IMR-90 (cell line): ENCODE data around the gene PPP1CA.

ENCODE experiments used
- CEBPB ChIP-seq: IDR thresholded peaks from 2 replicates; pipeline ENCODE4 v1.6.1; 2012; ENCODE audit warnings: low read depth, low read length, improper control_type of control experiment
- CHD1 ChIP-seq: IDR thresholded peaks from 2 replicates; pipeline ENCODE4 v1.6.1; 2012; ENCODE audit warnings: low read depth, low read length, improper control_type of control experiment
- CTCF ChIP-seq: conservative IDR thresholded peaks from 2 replicates; pipeline ENCODE4 v1.5.1; 2012; ENCODE audit warnings: mild to moderate bottlenecking, low read depth, low read length, improper control_type of control experiment
- ELK1 ChIP-seq: fragments of 150-350 bp; IDR thresholded peaks from 2 replicates; pipeline ENCODE4 v1.6.1; 2016; ENCODE audit warnings: low read depth, mild to moderate bottlenecking, low read length, moderate library complexity, borderline replicate concordance
- FOS ChIP-seq: fragments of 150-350 bp; IDR thresholded peaks from 2 replicates; pipeline ENCODE4 v1.6.1; 2016; ENCODE audit warnings: low read depth, low read length
- MAZ ChIP-seq: IDR thresholded peaks from 2 replicates; pipeline ENCODE4 v1.6.1; 2012; ENCODE audit warnings: low read depth, mild to moderate bottlenecking, low read length, improper control_type of control experiment, moderate library complexity, borderline replicate concordance
- MXI1 ChIP-seq: IDR thresholded peaks from 2 replicates; pipeline ENCODE4 v1.6.1; 2012; ENCODE audit warnings: low read depth, mild to moderate bottlenecking, low read length, moderate library complexity, borderline replicate concordance
- NFE2L2 ChIP-seq: fragments of 150-350 bp; IDR thresholded peaks from 2 replicates; pipeline ENCODE4 v1.6.1; 2016; ENCODE audit warnings: low read depth, mild to moderate bottlenecking, low read length
- POLR2A ChIP-seq: IDR thresholded peaks from 2 replicates; pipeline ENCODE4 v1.6.1; 2012; ENCODE audit warnings: mild to moderate bottlenecking, low read depth, low read length
- RAD21 ChIP-seq: IDR thresholded peaks from 2 replicates; pipeline ENCODE4 v1.6.1; 2012; ENCODE audit warnings: low read length, improper control_type of control experiment
- SMC3 ChIP-seq: fragments of 150-350 bp; IDR thresholded peaks from 2 replicates; pipeline ENCODE4 v1.6.1; 2016; ENCODE audit warnings: low read depth, mild to moderate bottlenecking, antibody characterized with exemption, low read length, moderate library complexity
- USF2 ChIP-seq: fragments of 150-350 bp; IDR thresholded peaks from 2 replicates; pipeline ENCODE4 v1.6.1; 2017; ENCODE audit warnings: mild to moderate bottlenecking, antibody characterized with exemption, low read length, low read depth

GRCh38 chr11:67448220-67448609 lies 46.6 kb upstream of the PPP1CA start:
- TF ChIP-seq CTCF = no peak
- no peak for TF ChIP-seq USF2
- no peak for TF ChIP-seq ELK1
- TF ChIP-seq POLR2A = no peak
- TF ChIP-seq NFE2L2 = no peak
- no peak for TF ChIP-seq MXI1
- TF ChIP-seq CHD1 = no peak
- TF ChIP-seq RAD21 = no peak
- no peak for TF ChIP-seq FOS
- TF ChIP-seq MAZ = no peak
- no peak for TF ChIP-seq CEBPB
- no peak for TF ChIP-seq SMC3
